MCF 10A (cell line): ENCODE results near the gene REPIN1. TPM values are rescaled to one million over a fixed set of nuclear protein-coding genes. Genes with fewer than 3 reads are reported as not detected.

Experiments used
- BruUV-seq: library from RNA; stranded (reverse); fragments of 400-500 nt; replicated peaks from 2 replicates; lab custom pipeline; 2021; lab: Mats Ljungman, UMichigan
- CTCF ChIA-PET: fragments of 300-600 bp; sonication (Branson Sonifier 250); formaldehyde crosslinking; extraction: SDS; loops from one replicate; lab custom pipeline; 2021; ENCODE audit warnings: antibody characterized with exemption, inconsistent platforms; lab: Yijun Ruan, JAX
- POLR2A ChIA-PET: fragments of 300-600, 350-650 bp; sonication (Branson Sonifier 250); formaldehyde crosslinking; extraction: SDS; loops from one replicate; lab custom pipeline; 2020; ENCODE audit warnings: antibody characterized with exemption, inconsistent platforms; lab: Yijun Ruan, JAX
- DNase-seq: peaks from one replicate; pipeline ENCODE4 v3.0.0-alpha.2; 2018; ENCODE audit not compliant: unreplicated experiment
- H3K27ac Mint-ChIP-seq: one replicate; pipeline ENCODE4 v1.8.0; 2022; ENCODE audit warnings: mild to moderate bottlenecking, low read depth, mixed read lengths; ENCODE audit not compliant: unreplicated experiment
- H3K27me3 Mint-ChIP-seq: one replicate; pipeline ENCODE4 v1.8.0; 2022; ENCODE audit warnings: mixed read lengths; ENCODE audit not compliant: insufficient read depth, unreplicated experiment
- H3K36me3 Mint-ChIP-seq: one replicate; pipeline ENCODE4 v1.8.0; 2022; ENCODE audit warnings: mild to moderate bottlenecking, moderate library complexity, mixed read lengths; ENCODE audit not compliant: insufficient read depth, unreplicated experiment
- H3K4me1 Mint-ChIP-seq: one replicate; pipeline ENCODE4 v1.8.0; 2022; ENCODE audit warnings: mixed read lengths; ENCODE audit not compliant: insufficient read depth, unreplicated experiment
- H3K4me3 Mint-ChIP-seq: one replicate; pipeline ENCODE4 v1.8.0; 2022; ENCODE audit warnings: mild to moderate bottlenecking, moderate library complexity, mixed read lengths; ENCODE audit not compliant: unreplicated experiment
- H3K9me3 Mint-ChIP-seq: one replicate; pipeline ENCODE4 v1.8.0; 2022; ENCODE audit warnings: mixed read lengths; ENCODE audit not compliant: unreplicated experiment
- CTCF ChIP-seq: fragments of 200-600 bp; IDR thresholded peaks from one replicate; pipeline ENCODE4 v1.8.0; 2022; ENCODE audit warnings: antibody characterized with exemption, mild to moderate bottlenecking; ENCODE audit not compliant: unreplicated experiment
- intact Hi-C: fragments of 100-400 bp; cut with micrococcal nuclease; formaldehyde crosslinking; loops from 2 replicates; pipeline ENCODE4 v1.14.1; 2022
- total RNA-seq: library from RNA; stranded (reverse); gene quantifications from 2 replicates; pipeline ENCODE4 v1.2.3, GENCODE V29; 2022

REPIN1 gene
- total RNA-seq, 1 experiment from 2014 or later = 80.8 TPM

GRCh38 chr7:150329331-150330120 lies 39.1 kb upstream of the REPIN1 start:
- Mint-ChIP-seq H3K27me3 (no peaks in the 10 kb centered on the region), H3K4me1 (peaks cover 8% of the 10 kb centered on the region), H3K27ac (no peak overlapping the region), H3K36me3 (peaks cover 38% of the 10 kb centered on the region), H3K9me3 (no peaks in the 10 kb centered on the region), H3K4me3 (no peak overlapping the region)
- ChIA-PET POLR2A (no interaction called here), CTCF (interaction anchor here (1.2 kb wide), 1 partner anchor 28 kb away, joined by 3 read pairs; no protein-coding TSS in a partner anchor)
- TF ChIP-seq CTCF = no peak
- intact Hi-C loops = no loop called here
- no peak for DNase-seq
- BruUV-seq = no TSS peak

- H3K9me3 Mint-ChIP-seq = no peaks in the 10 kb centered on the region
- H3K27me3 Mint-ChIP-seq = no peaks in the 10 kb centered on the region
- ChIA-PET CTCF (interaction anchor here (1.2 kb wide), 1 partner anchor 27 kb away, joined by 3 read pairs; no protein-coding TSS in a partner anchor), POLR2A (no interaction called here)
- no peaks in the 10 kb centered on the region for H3K4me1 Mint-ChIP-seq
- peaks cover 38% of the 10 kb centered on the region for H3K36me3 Mint-ChIP-seq
- H3K4me3 Mint-ChIP-seq = no peak overlapping the region
- intact Hi-C loops = no loop called here
- no peak for DNase-seq
- H3K27ac Mint-ChIP-seq = no peak overlapping the region
- no TSS peak for BruUV-seq
- no peak for TF ChIP-seq CTCF
These were observed 38.3 kb upstream of the REPIN1 start for GRCh38 chr7:150330211-150330885.

- DNase-seq = no peak
- Mint-ChIP-seq H3K27ac (no peak overlapping the region), H3K4me1 (no peaks in the 10 kb centered on the region), H3K27me3 (no peaks in the 10 kb centered on the region), H3K36me3 (peaks cover 21% of the 10 kb centered on the region), H3K4me3 (no peak overlapping the region), H3K9me3 (no peaks in the 10 kb centered on the region)
- CTCF ChIA-PET = no interaction called here
- TF ChIP-seq CTCF = no peak
- intact Hi-C loops = no loop called here
- POLR2A ChIA-PET = interaction anchor here (0.6 kb wide), 1 partner anchor 1133 kb away, joined by 3 read pairs; no protein-coding TSS in a partner anchor
- BruUV-seq = no TSS peak
These were observed 35.6 kb upstream of the REPIN1 start for GRCh38 chr7:150332852-150333635.

GRCh38 chr7:150333659-150334058 lies 35.0 kb upstream of the REPIN1 start:
- no peak for DNase-seq
- Mint-ChIP-seq H3K27me3 (no peaks in the 10 kb centered on the region), H3K27ac (no peak overlapping the region), H3K9me3 (no peaks in the 10 kb centered on the region), H3K36me3 (peaks cover 18% of the 10 kb centered on the region), H3K4me1 (no peaks in the 10 kb centered on the region), H3K4me3 (no peak overlapping the region)
- CTCF ChIA-PET = no interaction called here
- TF ChIP-seq CTCF = no peak
- intact Hi-C loops = no loop called here
- no TSS peak for BruUV-seq
- POLR2A ChIA-PET = no interaction called here
